Measurements from ENCODE around the gene CXCR4.

- TF ChIP-seq CSRNP3 (CRISPR knock-in tag; IDR thresholded peaks at IDR 0.05) (no peak), ZNF70 (CRISPR knock-in tag; IDR thresholded peaks at IDR 0.05) (no peak), ISL1 (CRISPR knock-in tag; IDR thresholded peaks at IDR 0.05) (no peak), ZFP30 (CRISPR knock-in tag; IDR thresholded peaks at IDR 0.05) (no peak), PATZ1 (CRISPR knock-in tag; IDR thresholded peaks at IDR 0.05; ENCODE audit: borderline replicate concordance) (no peak), CREB5 (CRISPR knock-in tag; IDR thresholded peaks at IDR 0.05; ENCODE audit: low read depth) (no peak), PPARA (CRISPR knock-in tag; IDR thresholded peaks at IDR 0.05; ENCODE audit: borderline replicate concordance) (no peak)
Measured at GRCh38 chr2:136075476-136075875, 42.5 kb downstream of the CXCR4 start.

All from SK-N-SH treated with all-trans-retinoic acid at 6 μM for 48 hours (cell line).